Nasal cavity respiratory epithelium epithelial cell of viscerocranial mucosa (primary cell): Measurements from ENCODE around the gene UTS2B. TPM values are rescaled to one million over a fixed set of nuclear protein-coding genes. Genes with fewer than 3 reads are reported as not detected.

ENCODE experiments used
- total RNA-seq: library from RNA; depleted of rRNA; stranded (reverse); fragments of >200 nt; gene quantifications from 2 replicates; pipeline ENCODE4 v1.2.3, GENCODE V29; 2014

The UTS2B gene, protein sequence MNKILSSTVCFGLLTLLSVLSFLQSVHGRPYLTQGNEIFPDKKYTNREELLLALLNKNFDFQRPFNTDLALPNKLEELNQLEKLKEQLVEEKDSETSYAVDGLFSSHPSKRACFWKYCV
- 0.07 TPM in 1 of 2 replicates, not detected in the other for total RNA-seq

GRCh38 chr3:191329654-191330529, at the start of gene UTS2B:
TSS of gene UTS2B (minus strand) at chr3:191330526. CDS start at chr3:191282189, 48,337 bp downstream.

DNA sequence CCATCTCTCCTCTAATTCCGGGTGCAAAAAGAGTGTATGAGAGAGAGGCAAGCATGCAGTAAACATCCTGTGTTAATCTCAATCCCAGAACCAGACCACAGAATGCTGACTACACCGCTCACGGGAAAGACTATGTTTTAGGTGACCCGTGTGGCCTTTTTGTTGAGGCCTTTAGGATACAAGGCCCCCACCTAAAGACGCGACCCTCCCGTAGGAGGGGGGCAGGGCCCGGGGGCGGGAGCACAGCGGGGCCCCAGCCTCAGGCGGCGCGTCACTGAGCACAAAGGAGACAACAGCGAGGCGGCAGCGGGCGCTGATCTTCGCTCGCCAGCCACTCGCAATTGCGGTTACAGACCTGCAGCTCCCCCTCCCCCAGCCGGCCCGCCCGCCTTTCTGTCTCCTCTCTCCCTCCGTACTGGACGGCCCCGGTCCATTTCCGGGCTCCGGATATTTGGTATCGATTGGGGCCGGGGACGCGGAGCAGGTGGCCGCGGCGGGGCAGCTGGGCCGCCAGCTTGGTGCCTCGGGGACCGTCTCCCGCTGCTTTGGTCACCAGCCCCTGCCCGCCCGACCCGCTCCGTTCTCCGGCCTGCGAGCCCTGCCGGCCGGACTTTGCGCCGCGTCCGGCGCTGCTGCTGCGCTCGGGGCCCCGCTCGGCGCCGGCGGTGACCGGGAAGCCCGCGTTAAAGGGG, 1.2 kb downstream of the UTS2B start, which contains the start of gene CCDC50:
Gene CCDC50, plus strand, starts transcription at position 433 of the 692 bp plus-strand sequence. CDS start 281 bp downstream, outside the sequence.

Other genes starting within 250 kb of the UTS2B start
- not detected in 2 replicates for gene OSTN, start 131.3 kb downstream of the UTS2B start, total RNA-seq
- gene CCDC50, start 1.1 kb downstream of the UTS2B start, total RNA-seq, result 67.3 and 77.0 TPM in 2 replicates
- not detected in 2 replicates for gene PYDC2, start 130.6 kb upstream of the UTS2B start, total RNA-seq